Measurements from ENCODE around the gene SYDE2.

SYDE2 gene

GRCh38 chr1:85220756-85221201, 20.0 kb upstream of the SYDE2 start:
- Histone ChIP-seq H3K9me2 (replicated peaks; ENCODE audit: control insufficient read depth, low read length) (no peaks in the 10 kb centered on the region), H3K4me2 (ENCODE audit: low read length) (no peak overlapping the region), H3F3A (ENCODE audit: control insufficient read depth, insufficient read depth) (no peaks in the 10 kb centered on the region), H3K27ac (ENCODE audit: low read depth, low read length) (no peak overlapping the region), H3K79me2 (ENCODE audit: control insufficient read depth, low read length) (no peaks in the 10 kb centered on the region), H4K20me1 (ENCODE audit: control insufficient read depth, insufficient read depth, low read depth, low read length) (no peaks in the 10 kb centered on the region), H3K9me3 (ENCODE audit: control insufficient read depth, insufficient read depth, low read length) (no peaks in the 10 kb centered on the region), H3K27me3 (ENCODE audit: control insufficient read depth, low read length) (peaks cover 30% of the 10 kb centered on the region), H3K4me3 (ENCODE audit: low read length) (no peak overlapping the region), H3K36me3 (ENCODE audit: control insufficient read depth, low read length) (no peaks in the 10 kb centered on the region), H3K4me1 (ENCODE audit: control insufficient read depth, low read length) (no peaks in the 10 kb centered on the region)
- TF ChIP-seq CTCF (IDR thresholded peaks at IDR 0.05; ENCODE audit: low read depth, low read length, poor library complexity, severe bottlenecking) (no peak), EZH2phosphoT487 (IDR thresholded peaks at IDR 0.05; ENCODE audit: borderline replicate concordance, low read length) (no peak)

DNA sequence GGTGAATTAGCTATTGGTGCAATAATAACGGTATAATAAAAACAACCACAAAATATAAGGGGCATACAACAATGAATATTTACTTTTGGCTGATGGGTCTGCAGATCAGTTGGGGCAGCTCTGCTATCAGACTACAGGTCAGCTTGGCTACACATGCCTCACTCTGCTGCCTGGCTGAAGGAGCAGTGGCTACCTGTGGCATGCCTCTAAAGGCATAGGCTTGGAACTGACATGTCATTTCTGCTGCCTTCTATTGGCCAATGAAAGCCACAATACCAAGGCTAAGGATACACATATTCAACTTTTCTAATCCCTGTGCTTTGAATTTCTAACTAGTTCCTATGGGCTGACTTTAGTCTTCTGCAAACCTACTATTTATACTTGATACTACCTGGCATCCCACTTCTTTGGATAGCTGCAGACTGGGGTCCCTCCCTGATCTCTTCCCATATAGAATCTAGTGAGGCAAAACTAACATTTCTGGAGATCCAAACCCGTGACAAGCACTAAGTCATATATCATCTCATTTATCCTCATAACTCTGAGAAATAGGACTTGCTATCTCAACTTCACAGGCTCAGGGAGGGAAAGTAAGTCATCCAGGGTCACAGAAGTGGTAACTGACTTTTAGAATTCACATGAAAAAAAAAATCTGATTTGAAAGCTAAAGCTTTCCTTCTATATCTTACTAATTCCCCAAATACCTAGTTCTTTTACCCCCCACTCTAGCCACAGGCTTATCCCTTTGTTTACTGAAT, 19.2 kb upstream of the SYDE2 start:
- Histone ChIP-seq H3K27ac (ENCODE audit: low read depth, low read length) (no peak overlapping the region), H3K9me3 (ENCODE audit: control insufficient read depth, insufficient read depth, low read length) (no peaks in the 10 kb centered on the region), H3K36me3 (ENCODE audit: control insufficient read depth, low read length) (no peaks in the 10 kb centered on the region), H4K20me1 (ENCODE audit: control insufficient read depth, insufficient read depth, low read depth, low read length) (no peaks in the 10 kb centered on the region), H3K4me3 (ENCODE audit: low read length) (no peak overlapping the region), H3F3A (ENCODE audit: control insufficient read depth, insufficient read depth) (no peaks in the 10 kb centered on the region), H3K4me1 (ENCODE audit: control insufficient read depth, low read length) (no peaks in the 10 kb centered on the region), H3K27me3 (ENCODE audit: control insufficient read depth, low read length) (peaks cover 26% of the 10 kb centered on the region), H3K9me2 (replicated peaks; ENCODE audit: control insufficient read depth, low read length) (no peaks in the 10 kb centered on the region), H3K79me2 (ENCODE audit: control insufficient read depth, low read length) (no peaks in the 10 kb centered on the region), H3K4me2 (ENCODE audit: low read length) (no peak overlapping the region)
- TF ChIP-seq CTCF (IDR thresholded peaks at IDR 0.05; ENCODE audit: low read depth, low read length, poor library complexity, severe bottlenecking): no peak
- TF ChIP-seq EZH2phosphoT487 (IDR thresholded peaks at IDR 0.05; ENCODE audit: borderline replicate concordance, low read length): no peak

DNA sequence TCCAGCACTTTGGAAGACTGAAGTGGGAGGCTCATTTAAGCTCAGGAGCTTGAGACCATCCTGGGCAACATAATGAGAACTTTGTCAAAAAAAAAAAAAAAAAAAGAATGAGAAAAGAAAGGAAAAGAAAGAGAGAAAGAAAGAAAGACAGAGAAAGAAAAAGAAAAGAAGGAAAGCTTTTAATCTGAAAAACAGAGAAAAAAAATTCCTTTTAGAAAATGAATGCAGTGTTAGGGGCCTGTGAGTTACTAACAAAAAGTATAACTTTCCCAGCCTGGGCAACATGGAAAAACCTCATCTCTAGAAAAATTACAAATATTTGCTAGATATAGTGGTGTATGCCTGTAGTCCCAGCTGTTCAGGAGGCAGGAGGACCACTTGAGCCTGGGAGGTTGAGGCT, 15.9 kb upstream of the SYDE2 start:
- H3K79me2 ChIP-seq (ENCODE audit: control insufficient read depth, low read length): no peaks in the 10 kb centered on the region
- H3K4me2 ChIP-seq (ENCODE audit: low read length): no peak overlapping the region
- H3K4me1 ChIP-seq (ENCODE audit: control insufficient read depth, low read length): no peaks in the 10 kb centered on the region
- no peaks in the 10 kb centered on the region for H4K20me1 ChIP-seq (ENCODE audit: control insufficient read depth, insufficient read depth, low read depth, low read length)
- no peaks in the 10 kb centered on the region for H3K9me3 ChIP-seq (ENCODE audit: control insufficient read depth, insufficient read depth, low read length)
- no peaks in the 10 kb centered on the region for H3F3A ChIP-seq (ENCODE audit: control insufficient read depth, insufficient read depth)
- H3K27me3 ChIP-seq (ENCODE audit: control insufficient read depth, low read length): peaks cover 22% of the 10 kb centered on the region
- no peaks in the 10 kb centered on the region for H3K9me2 ChIP-seq (replicated peaks; ENCODE audit: control insufficient read depth, low read length)
- H3K4me3 ChIP-seq (ENCODE audit: low read length): no peak overlapping the region
- TF ChIP-seq CTCF (IDR thresholded peaks at IDR 0.05; ENCODE audit: low read depth, low read length, poor library complexity, severe bottlenecking): no peak
- no peak for TF ChIP-seq EZH2phosphoT487 (IDR thresholded peaks at IDR 0.05; ENCODE audit: borderline replicate concordance, low read length)
- H3K27ac ChIP-seq (ENCODE audit: low read depth, low read length): no peak overlapping the region
- no peaks in the 10 kb centered on the region for H3K36me3 ChIP-seq (ENCODE audit: control insufficient read depth, low read length)

All from DOHH2 (cell line).